GM18502 (cell line): ENCODE measurements around the gene PDXK.

Experiments used
- ATAC-seq: cut with Tn5 transposase; IDR thresholded peaks from one replicate; pipeline ENCODE4 v1.9.1; 2021; ENCODE audit warnings: mild to moderate bottlenecking; ENCODE audit not compliant: unreplicated experiment, poor library complexity

Gene PDXK

DNA sequence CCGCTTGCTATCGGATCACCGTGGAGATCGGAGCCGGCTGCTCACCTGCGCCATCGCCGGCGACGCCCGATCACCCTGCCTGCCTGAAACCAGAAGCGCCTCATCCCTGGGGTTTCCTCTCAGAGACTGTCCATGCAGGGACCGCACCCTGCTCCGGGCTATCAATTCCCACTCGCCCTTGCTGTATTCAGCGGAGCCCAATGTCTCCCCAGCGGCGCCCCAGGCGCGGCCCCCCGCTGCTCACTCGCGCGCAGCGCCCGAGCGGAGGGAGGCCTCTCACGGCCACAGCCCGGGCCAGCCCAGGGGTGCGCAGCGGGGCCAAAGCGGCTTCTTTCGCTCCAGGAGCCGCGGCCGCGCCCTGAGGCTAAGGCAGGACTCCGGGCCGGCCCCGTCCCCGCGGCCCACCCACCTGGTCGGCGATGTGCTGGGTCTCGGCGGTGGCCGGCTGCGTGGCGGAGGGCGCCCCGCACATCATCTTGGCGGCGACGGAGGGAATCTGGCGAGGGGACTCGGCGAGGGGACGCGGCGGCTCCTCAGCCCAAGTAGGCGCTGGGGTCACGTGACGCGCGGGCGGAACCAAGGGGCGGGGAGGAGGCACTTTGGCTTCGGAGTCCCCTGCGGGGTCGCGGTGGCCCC is 57.0 kb downstream of the PDXK start, which contains the start of gene CSTB:
TSS of gene CSTB (minus strand) at position 514 of the 636 bp plus-strand sequence. CDS start at position 475, 39 bp downstream.
- ATAC-seq: peak; percentile 71

GRCh38 chr21:43777953-43778352 is 59.0 kb downstream of the PDXK start:
- no peak for ATAC-seq

- ATAC-seq: no peak
Observed at GRCh38 chr21:43778469-43779335, 59.8 kb downstream of the PDXK start.

DNA sequence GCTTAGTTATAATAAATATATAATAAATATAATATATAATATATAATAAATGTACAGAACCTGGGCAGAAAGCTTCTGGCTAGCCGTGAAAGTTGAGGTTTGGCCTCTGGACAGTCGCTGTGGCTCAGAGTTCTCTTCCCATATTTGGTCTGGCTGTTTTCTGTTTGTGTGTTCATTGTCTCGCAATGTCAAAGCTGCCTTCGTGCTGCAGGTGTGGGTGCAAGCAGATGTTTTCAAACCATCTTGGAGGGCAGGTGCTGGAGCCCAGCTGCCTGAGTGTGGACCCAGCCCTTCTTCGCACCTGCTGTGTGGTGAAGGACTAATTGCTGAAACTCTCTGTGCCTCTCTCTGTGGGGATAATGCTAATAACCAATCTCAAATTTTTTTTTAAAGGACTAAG is 60.7 kb downstream of the PDXK start:
- ATAC-seq: no peak

DNA sequence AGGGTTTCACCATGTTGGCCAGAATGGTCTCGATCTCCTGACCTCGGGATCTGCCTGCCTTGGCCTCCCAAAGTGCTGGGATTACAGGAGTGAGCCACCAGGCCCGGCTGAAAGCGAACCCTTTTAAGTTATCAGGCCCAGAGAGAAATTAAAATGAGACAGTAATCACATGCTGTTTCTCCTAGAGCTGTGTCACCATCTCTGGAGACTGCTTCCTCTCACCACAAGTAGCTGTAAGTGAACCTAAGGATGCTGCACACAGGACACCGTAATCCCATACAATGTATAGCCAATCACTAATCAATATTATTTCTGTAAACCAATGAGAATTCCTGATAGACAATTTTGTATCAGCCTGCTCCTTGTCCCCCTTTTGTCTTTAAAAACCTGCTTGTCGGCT is 62.9 kb downstream of the PDXK start:
- no peak for ATAC-seq

GRCh38 chr21:43782431-43783097 is 63.6 kb downstream of the PDXK start:
- no peak for ATAC-seq

GRCh38 chr21:43783098-43783700 is 64.3 kb downstream of the PDXK start:
- ATAC-seq: no peak

DNA sequence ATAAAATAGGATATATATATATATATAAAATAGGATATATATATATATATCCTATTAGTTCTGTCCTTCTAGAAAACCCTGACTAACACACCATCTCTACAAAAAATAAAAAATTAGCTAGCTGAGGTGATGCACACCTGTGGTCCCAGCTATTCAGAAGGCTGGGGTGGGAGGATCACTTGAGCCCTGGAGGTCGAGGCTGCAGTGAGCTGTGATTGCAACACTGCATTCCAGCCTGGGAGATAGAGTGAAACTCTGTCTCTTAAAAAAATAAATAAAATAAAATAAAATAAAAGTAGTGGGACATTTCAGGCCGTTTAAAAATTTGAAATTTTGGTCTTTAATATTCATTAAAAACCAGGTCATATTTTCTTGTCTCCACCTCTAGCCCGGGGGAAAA is 66.2 kb downstream of the PDXK start:
- ATAC-seq: no peak

DNA sequence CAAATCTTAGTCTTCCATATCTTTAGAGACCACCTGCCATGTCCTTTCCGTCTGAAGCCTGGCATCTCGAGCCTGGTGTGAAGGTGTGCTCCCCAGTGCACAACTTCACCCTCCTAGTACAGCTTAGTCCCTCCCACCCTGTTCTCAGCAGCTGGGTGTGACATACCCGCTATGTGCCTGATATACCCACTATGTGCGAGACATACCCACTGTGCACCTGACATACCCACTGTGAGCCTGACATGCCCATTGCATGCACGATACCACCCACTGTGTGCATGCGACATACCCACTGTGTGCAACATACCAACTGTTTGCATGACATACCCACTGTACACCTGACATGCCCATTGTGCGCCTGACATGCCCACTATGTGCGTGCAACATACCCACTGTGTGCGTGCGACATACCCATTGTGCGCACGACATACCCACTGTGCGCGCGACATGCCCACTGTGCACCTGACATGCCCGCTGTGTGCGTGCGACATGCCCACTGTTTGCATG is 67.4 kb downstream of the PDXK start:
- ATAC-seq: no peak

DNA sequence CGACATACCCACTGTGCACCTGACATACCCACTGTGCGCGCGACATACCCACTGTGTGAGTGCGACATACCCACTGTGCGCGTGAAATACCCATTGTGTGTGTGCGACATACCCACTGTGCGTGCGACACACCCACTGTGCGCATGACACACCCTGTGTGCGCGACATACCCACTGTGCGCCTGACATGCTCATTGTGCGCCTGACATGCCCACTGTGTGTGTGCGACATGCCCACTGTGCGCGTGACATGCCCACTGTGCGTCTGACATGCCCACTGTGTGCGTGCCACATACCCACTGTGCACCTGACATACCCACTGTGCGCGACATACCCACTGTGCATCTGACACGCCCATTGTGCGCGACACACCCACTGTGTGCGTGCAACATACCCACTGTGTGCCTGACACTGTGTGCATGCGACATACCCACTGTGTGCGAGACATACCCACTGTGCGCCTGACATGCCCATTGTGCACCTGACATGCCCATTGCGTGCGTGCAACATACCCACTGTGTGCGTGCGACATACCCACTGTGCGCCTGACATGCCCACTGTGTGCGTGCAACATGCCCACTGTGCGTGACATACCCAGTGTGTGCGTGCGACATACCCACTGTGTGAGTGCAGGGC is 68.0 kb downstream of the PDXK start:
- no peak for ATAC-seq

- peak; percentile 85 for ATAC-seq
Observed at GRCh38 chr21:43789276-43790009, 70.5 kb downstream of the PDXK start, which contains the start of gene RRP1. RRP1 (plus strand) TSS chr21:43789577; CDS start chr21:43789630, 53 bp downstream.

- ATAC-seq: no peak
Observed at GRCh38 chr21:43790010-43790524, 71.1 kb downstream of the PDXK start.

GRCh38 chr21:43792406-43792805 is 73.5 kb downstream of the PDXK start:
- ATAC-seq: no peak

DNA sequence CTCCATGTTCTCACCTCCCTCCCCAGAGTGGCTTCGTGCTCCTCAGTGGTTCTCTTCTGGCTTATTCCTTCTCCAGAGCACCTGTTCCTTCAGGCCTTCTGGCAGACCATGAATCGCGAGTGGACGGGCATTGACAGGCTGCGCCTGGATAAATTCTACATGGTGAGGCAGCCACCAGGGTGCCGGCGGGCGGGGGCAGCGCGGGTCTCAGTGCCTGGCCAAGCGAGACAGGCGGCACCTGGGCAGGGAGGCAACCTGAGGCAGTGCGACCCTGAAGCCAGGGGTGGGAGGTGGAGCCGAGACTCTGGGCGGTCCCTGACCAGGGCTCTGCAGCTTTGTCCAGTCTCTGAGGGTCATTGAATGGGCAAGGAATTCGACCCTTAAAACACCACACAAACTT is 74.3 kb downstream of the PDXK start:
- no peak for ATAC-seq

DNA sequence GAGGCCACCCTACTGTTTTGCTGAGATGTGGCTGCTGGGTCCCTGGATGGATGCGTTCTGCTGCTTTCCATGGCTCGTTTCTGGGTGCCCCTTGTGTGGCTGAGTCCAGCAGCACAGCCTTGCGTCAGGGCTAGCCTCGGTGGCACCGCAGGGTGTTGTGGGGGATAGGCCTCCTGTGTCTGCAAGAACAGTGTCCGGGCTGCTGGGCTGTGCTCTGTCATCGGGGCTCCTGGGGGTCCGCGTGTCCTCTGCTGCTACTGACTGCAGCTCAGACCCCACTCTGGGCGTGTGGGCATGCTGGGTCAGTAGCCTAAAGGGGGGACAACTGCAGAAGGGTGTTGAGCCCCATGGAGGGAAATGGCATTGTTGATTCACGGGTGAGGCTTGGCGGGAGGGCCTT is 75.4 kb downstream of the PDXK start:
- no peak for ATAC-seq

- ATAC-seq: no peak
Observed at GRCh38 chr21:43794857-43795256, 75.9 kb downstream of the PDXK start.

DNA sequence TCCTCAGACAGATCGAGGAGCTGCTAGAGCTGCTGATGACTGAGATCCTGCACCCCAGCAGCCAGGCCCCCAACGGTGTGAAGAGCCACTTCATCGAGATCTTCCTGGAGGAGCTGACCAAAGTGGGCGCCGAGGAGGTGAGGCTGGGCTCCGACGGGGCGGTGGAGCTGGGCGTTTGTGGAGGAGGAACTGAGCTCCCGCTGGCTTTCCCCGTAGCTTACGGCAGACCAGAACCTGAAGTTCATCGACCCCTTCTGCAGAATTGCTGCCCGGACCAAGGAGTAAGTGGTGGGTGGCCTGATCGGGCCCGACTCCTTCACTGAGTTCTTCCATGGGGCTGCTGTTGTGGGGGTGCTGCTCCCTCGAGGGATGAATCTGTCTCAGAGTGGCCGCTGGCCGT is 78.5 kb downstream of the PDXK start:
- ATAC-seq: no peak

- ATAC-seq: no peak
Observed at GRCh38 chr21:43797925-43798715, 79.2 kb downstream of the PDXK start.
